Endothelial cell (in vitro differentiated cells): ENCODE results near the gene ZCCHC13. TPM values are rescaled to one million over a fixed set of nuclear protein-coding genes. Genes with fewer than 3 reads are reported as not detected.
"Not testable (repeated sequence)": the region's sequence is repeated elsewhere in the genome, so short reads cannot be mapped to it uniquely, and the experiment has no call there.

ENCODE experiments used
- DNase-seq: peaks from one replicate; pipeline ENCODE4 v3.0.0; 2021; ENCODE audit warnings: low spot score
- H3K27ac Mint-ChIP-seq: one replicate; pipeline ENCODE4 v1.8.0; 2021; ENCODE audit warnings: mixed read lengths, inconsistent platforms; ENCODE audit not compliant: unreplicated experiment
- H3K27me3 Mint-ChIP-seq: one replicate; pipeline ENCODE4 v1.8.0; 2021; ENCODE audit warnings: mild to moderate bottlenecking, moderate library complexity, mixed read lengths, inconsistent platforms; ENCODE audit not compliant: unreplicated experiment
- H3K36me3 Mint-ChIP-seq: one replicate; pipeline ENCODE4 v1.8.0; 2021; ENCODE audit warnings: mild to moderate bottlenecking, low read depth, mixed read lengths, inconsistent platforms; ENCODE audit not compliant: unreplicated experiment
- H3K4me1 Mint-ChIP-seq: one replicate; pipeline ENCODE4 v1.8.0; 2021; ENCODE audit warnings: mild to moderate bottlenecking, mixed read lengths, inconsistent platforms; ENCODE audit not compliant: unreplicated experiment
- H3K4me3 Mint-ChIP-seq: one replicate; pipeline ENCODE4 v1.8.0; 2021; ENCODE audit warnings: mild to moderate bottlenecking, mixed read lengths, inconsistent platforms; ENCODE audit not compliant: unreplicated experiment
- H3K9me3 Mint-ChIP-seq: one replicate; pipeline ENCODE4 v1.8.0; 2021; ENCODE audit warnings: mixed read lengths, inconsistent platforms; ENCODE audit not compliant: unreplicated experiment
- CTCF ChIP-seq: fragments of 200-600 bp; sonication (generic); IDR thresholded peaks from one replicate; pipeline ENCODE4 v1.5.0; 2021; ENCODE audit warnings: antibody characterized with exemption; ENCODE audit not compliant: unreplicated experiment
- total RNA-seq: library from RNA; stranded (reverse); fragmentation: NEBNext Ultra II Directional; extraction: Animal tissue kit (Norgen Biotek cat#: 25700); gene quantifications from one replicate; pipeline ENCODE4 v1.2.1, GENCODE V29; 2021; ENCODE audit not compliant: unreplicated experiment

Gene ZCCHC13
- total RNA-seq, 1 donor from 2014 or later: not detected

GRCh38 chrX:74338852-74339251, 34.9 kb downstream of the ZCCHC13 start:
- TF ChIP-seq CTCF: no peak
- Mint-ChIP-seq H3K27me3 (no peaks in the 10 kb centered on the region), H3K4me1 (peaks cover 18% of the 10 kb centered on the region), H3K27ac (no peak overlapping the region), H3K9me3 (no peaks in the 10 kb centered on the region), H3K4me3 (no peak overlapping the region), H3K36me3 (no peaks in the 10 kb centered on the region)
- DNase-seq: no peak

- Mint-ChIP-seq H3K9me3 (no peaks in the 10 kb centered on the region), H3K36me3 (no peaks in the 10 kb centered on the region), H3K27me3 (no peaks in the 10 kb centered on the region), H3K4me3 (no peak overlapping the region), H3K27ac (peak overlapping the region; percentile 88), H3K4me1 (peaks cover 19% of the 10 kb centered on the region)
- no peak for DNase-seq
- TF ChIP-seq CTCF: no peak
These were observed 36.1 kb downstream of the ZCCHC13 start for GRCh38 chrX:74340051-74340450.

GRCh38 chrX:74342211-74342610, 38.2 kb downstream of the ZCCHC13 start:
- DNase-seq, H3K36me3 Mint-ChIP-seq, H3K27ac Mint-ChIP-seq, H3K4me3 Mint-ChIP-seq, H3K9me3 Mint-ChIP-seq, H3K27me3 Mint-ChIP-seq: not testable (repeated sequence)
- peaks cover 19% of the 10 kb centered on the region for H3K4me1 Mint-ChIP-seq

GRCh38 chrX:74343343-74344279, 39.6 kb downstream of the ZCCHC13 start:
- H3K27me3 Mint-ChIP-seq: no peaks in the 10 kb centered on the region
- no peaks in the 10 kb centered on the region for H3K9me3 Mint-ChIP-seq
- peaks cover 19% of the 10 kb centered on the region for H3K4me1 Mint-ChIP-seq
- no peaks in the 10 kb centered on the region for H3K36me3 Mint-ChIP-seq
- peak; percentile 58 for DNase-seq
- no peak overlapping the region for H3K4me3 Mint-ChIP-seq
- TF ChIP-seq CTCF: peak; percentile 50
- peak overlapping the region; percentile 70 for H3K27ac Mint-ChIP-seq

- Mint-ChIP-seq H3K27ac (no peak overlapping the region), H3K27me3 (no peaks in the 10 kb centered on the region), H3K4me3 (no peak overlapping the region), H3K36me3 (no peaks in the 10 kb centered on the region), H3K4me1 (peaks cover 19% of the 10 kb centered on the region), H3K9me3 (no peaks in the 10 kb centered on the region)
- no peak for DNase-seq
- TF ChIP-seq CTCF: no peak
These were observed 40.3 kb downstream of the ZCCHC13 start for GRCh38 chrX:74344280-74344622.
